H9 (cell line): ENCODE data around the gene DLD. TPM values are rescaled to one million over a fixed set of nuclear protein-coding genes. Genes with fewer than 3 reads are reported as not detected.
A peak's percentile ranks its signal among the peaks of the same experiment; 100 is the strongest.

Experiments used
- DNase-seq: peaks from one replicate; pipeline ENCODE4 v3.0.0-alpha.2; 2017
- H2AFZ ChIP-seq: one replicate; pipeline ENCODE4 v1.6.1; 2013; ENCODE audit warnings: mild to moderate bottlenecking, low read length, control low read depth, moderate library complexity
- H2AK5ac ChIP-seq: 2 replicates; pipeline ENCODE4 v1.6.1; 2013; ENCODE audit warnings: low read length, control low read depth, mixed read lengths; ENCODE audit not compliant: insufficient read length
- H2BK120ac ChIP-seq: one replicate; pipeline ENCODE4 v1.6.1; 2013; ENCODE audit warnings: low read depth, mild to moderate bottlenecking, low read length, control low read depth, inconsistent platforms; ENCODE audit not compliant: poor library complexity, severe bottlenecking
- H2BK12ac ChIP-seq: 2 replicates; pipeline ENCODE4 v1.6.1; 2013; ENCODE audit warnings: low read length, control low read depth, mixed read lengths, low read depth; ENCODE audit not compliant: insufficient read length
- H2BK15ac ChIP-seq: 2 replicates; pipeline ENCODE4 v1.6.1; 2013; ENCODE audit warnings: low read depth, low read length, control low read depth
- H2BK20ac ChIP-seq: one replicate; pipeline ENCODE4 v1.6.1; 2013; ENCODE audit warnings: low read depth, mild to moderate bottlenecking, low read length, control low read depth, inconsistent platforms; ENCODE audit not compliant: poor library complexity, severe bottlenecking
- H2BK5ac ChIP-seq: 2 replicates; pipeline ENCODE4 v1.6.1; 2013; ENCODE audit warnings: low read length, control low read depth, mixed read lengths; ENCODE audit not compliant: insufficient read length
- H3K14ac ChIP-seq: 2 replicates; pipeline ENCODE4 v1.6.1; 2013; ENCODE audit warnings: low read length, control low read depth; ENCODE audit not compliant: insufficient read depth
- H3K18ac ChIP-seq: 2 replicates; pipeline ENCODE4 v1.6.1; 2013; ENCODE audit warnings: low read depth, mild to moderate bottlenecking, mixed read lengths, low read length, control low read depth; ENCODE audit not compliant: insufficient read length
- H3K23ac ChIP-seq: 2 replicates; pipeline ENCODE4 v1.6.1; 2013; ENCODE audit warnings: low read length, control low read depth, mixed read lengths, low read depth; ENCODE audit not compliant: insufficient read length
- H3K23me2 ChIP-seq: 2 replicates; pipeline ENCODE4 v1.6.1; 2013; ENCODE audit warnings: low read depth, mild to moderate bottlenecking, mixed read lengths, low read length, control low read depth; ENCODE audit not compliant: insufficient read length, poor library complexity, severe bottlenecking
- H3K27ac ChIP-seq: 2 replicates; pipeline ENCODE4 v1.5.1; 2013; ENCODE audit warnings: low read length, control low read depth, mixed read lengths, low read depth; ENCODE audit not compliant: insufficient read length
- H3K27me3 ChIP-seq: 2 replicates; pipeline ENCODE4 v1.6.1; 2013; ENCODE audit warnings: low read length, control low read depth, inconsistent platforms; ENCODE audit not compliant: insufficient read depth
- H3K4ac ChIP-seq: 2 replicates; pipeline ENCODE4 v1.6.1; 2013; ENCODE audit warnings: low read depth, mild to moderate bottlenecking, control low read depth, inconsistent platforms, low read length, moderate library complexity
- H3K4me1 ChIP-seq: 2 replicates; pipeline ENCODE4 v1.6.1; 2013; ENCODE audit warnings: low read length, control low read depth, inconsistent platforms; ENCODE audit not compliant: insufficient read depth
- H3K4me2 ChIP-seq: 2 replicates; pipeline ENCODE4 v1.6.1; 2013; ENCODE audit warnings: low read length, control low read depth, mixed read lengths; ENCODE audit not compliant: insufficient read length, insufficient read depth
- H3K56ac ChIP-seq: 2 replicates; pipeline ENCODE4 v1.6.1; 2013; ENCODE audit warnings: low read depth, mild to moderate bottlenecking, mixed read lengths, low read length, control low read depth; ENCODE audit not compliant: insufficient read length
- H3K79me1 ChIP-seq: 2 replicates; pipeline ENCODE4 v1.6.1; 2013; ENCODE audit warnings: low read depth, mild to moderate bottlenecking, moderate library complexity, low read length, control low read depth, inconsistent platforms; ENCODE audit not compliant: insufficient read depth, poor library complexity, severe bottlenecking
- H3K79me2 ChIP-seq: 2 replicates; pipeline ENCODE4 v1.6.1; 2013; ENCODE audit warnings: low read length, control low read depth, inconsistent platforms; ENCODE audit not compliant: insufficient read depth
- H3K9ac ChIP-seq: 2 replicates; pipeline ENCODE4 v1.6.1; 2013; ENCODE audit warnings: low read length, control low read depth, mixed read lengths; ENCODE audit not compliant: insufficient read length; ENCODE audit errors: extremely low read depth
- H3K9me3 ChIP-seq: one replicate; pipeline ENCODE4 v1.6.1; 2013; ENCODE audit warnings: low read depth, low read length, inconsistent platforms; ENCODE audit not compliant: control insufficient read depth
- H3T11ph ChIP-seq: one replicate; pipeline ENCODE4 v1.6.1; 2013; ENCODE audit warnings: mild to moderate bottlenecking, low read length, control low read depth, inconsistent platforms
- H4K20me1 ChIP-seq: one replicate; pipeline ENCODE4 v1.6.1; 2013; ENCODE audit not compliant: control insufficient read depth, insufficient read length, insufficient read depth
- H4K5ac ChIP-seq: 2 replicates; pipeline ENCODE4 v1.6.1; 2013; ENCODE audit warnings: low read depth, mild to moderate bottlenecking, mixed read lengths, low read length, control low read depth; ENCODE audit not compliant: insufficient read length
- H4K8ac ChIP-seq: replicated peaks from 2 replicates; pipeline ENCODE4 v1.6.1; 2013; ENCODE audit warnings: low read length, control low read depth, mixed read lengths, low read depth; ENCODE audit not compliant: insufficient read length
- H4K91ac ChIP-seq: 2 replicates; pipeline ENCODE4 v1.6.1; 2013; ENCODE audit warnings: low read depth, mild to moderate bottlenecking, moderate library complexity, mixed read lengths, low read length, control low read depth; ENCODE audit not compliant: insufficient read length
- H3K27ac Mint-ChIP-seq, 3 experiments: 2 replicates in 2 of 3; 3 replicates in 1 of 3; pipeline ENCODE4 v1.8.0; 2020 to 2021; ENCODE audit warnings: mixed read lengths in 3 of 3, mild to moderate bottlenecking in 1 of 3, moderate library complexity in 1 of 3
- H3K27me3 Mint-ChIP-seq: 2 replicates; pipeline ENCODE4 v1.8.0; 2021; ENCODE audit warnings: low read depth, mild to moderate bottlenecking, moderate library complexity, mixed read lengths
- H3K36me3 Mint-ChIP-seq, 3 experiments: 2 replicates in 2 of 3; 3 replicates in 1 of 3; pipeline ENCODE4 v1.8.0; 2020 to 2021; ENCODE audit warnings: low read depth in 3 of 3, mixed read lengths in 3 of 3; ENCODE audit not compliant: insufficient read depth in 1 of 3
- H3K4me1 Mint-ChIP-seq, 2 experiments: 2 replicates each; pipeline ENCODE4 v1.8.0; 2020; ENCODE audit warnings: mixed read lengths in 2 of 2
- H3K4me3 Mint-ChIP-seq, 2 experiments: 2 replicates in 1 of 2; 3 replicates in 1 of 2; pipeline ENCODE4 v1.8.0; 2020 to 2021; ENCODE audit warnings: mild to moderate bottlenecking in 2 of 2, mixed read lengths in 2 of 2, moderate library complexity in 1 of 2
- H3K9me3 Mint-ChIP-seq, 2 experiments: 2 replicates in 1 of 2; 3 replicates in 1 of 2; pipeline ENCODE4 v1.8.0; 2020; ENCODE audit warnings: mild to moderate bottlenecking in 2 of 2, mixed read lengths in 2 of 2, moderate library complexity in 1 of 2
- CTCF ChIP-seq: fragments of 200-600 bp; sonication (generic); conservative IDR thresholded peaks from 3 replicates; pipeline ENCODE4 v1.8.0; 2021; ENCODE audit warnings: antibody characterized with exemption, mild to moderate bottlenecking
- WGBS: extraction: QIAGEN DNeasy Blood & Tissue Kit; methylation state at CpG from one replicate; pipeline ENCODE4 v1.1.7; 2013; ENCODE audit warnings: missing lambda C conversion rate, low lambda C conversion rate, mixed read lengths; ENCODE audit not compliant: insufficient read length; ENCODE audit errors: extremely low coverage; 5-methylcytosine and 5-hydroxymethylcytosine counted together
- total RNA-seq: library from RNA; stranded (reverse); gene quantifications from 2 replicates; pipeline ENCODE4 v1.2.1, GENCODE V29; 2021

DLD gene
- total RNA-seq, 1 experiment from 2014 or later = 93.7 TPM

- H3K4me1 Mint-ChIP-seq = peaks cover 67 to 73% of the 10 kb centered on the region in 2 experiments
- no peak overlapping the region for H3K14ac ChIP-seq
- H2BK15ac ChIP-seq = no peak overlapping the region
- no peak overlapping the region for H3K27ac ChIP-seq
- no peaks in the 10 kb centered on the region for H3K27me3 ChIP-seq
- H3K27ac Mint-ChIP-seq = peak overlapping the region; percentile 95 to 98 (median 97)
- TF ChIP-seq CTCF = no peak
- peaks cover 17 to 50% (median 31%) of the 10 kb centered on the region in 3 experiments for H3K36me3 Mint-ChIP-seq
- no peak overlapping the region for H3T11ph ChIP-seq
- no peaks in the 10 kb centered on the region for H3K27me3 Mint-ChIP-seq
- no peak overlapping the region for H4K8ac ChIP-seq
- no peak overlapping the region for H3K23ac ChIP-seq
- H3K4me2 ChIP-seq = no peak overlapping the region
- no peak overlapping the region for H3K4ac ChIP-seq
- H3K9me3 Mint-ChIP-seq = no peaks in the 10 kb centered on the region
- no peak overlapping the region for H2AFZ ChIP-seq
- no CpG with 5 or more reads among the region's 6 CpGs for WGBS
- no peak overlapping the region for H3K56ac ChIP-seq
- peak overlapping the region; percentile 16 to 62 for H3K4me3 Mint-ChIP-seq
- H3K79me1 ChIP-seq = no peaks in the 10 kb centered on the region
- no peaks in the 10 kb centered on the region for H3K9me3 ChIP-seq
- DNase-seq = peak; percentile 72
- H4K91ac ChIP-seq = no peak overlapping the region
- no peak overlapping the region for H2BK20ac ChIP-seq
- no peak overlapping the region for H3K9ac ChIP-seq
- H2BK5ac ChIP-seq = no peak overlapping the region
- H2AK5ac ChIP-seq = no peak overlapping the region
- no peaks in the 10 kb centered on the region for H4K20me1 ChIP-seq
- no peak overlapping the region for H2BK12ac ChIP-seq
- no peaks in the 10 kb centered on the region for H3K79me2 ChIP-seq
- no peak overlapping the region for H3K18ac ChIP-seq
- H3K23me2 ChIP-seq = no peaks in the 10 kb centered on the region
- no peak overlapping the region for H4K5ac ChIP-seq
- H3K4me1 ChIP-seq = peaks cover 7% of the 10 kb centered on the region; the same call in 1 of the 2 replicates
- no peak overlapping the region for H2BK120ac ChIP-seq
Observed at GRCh38 chr7:107933386-107934013, 42.5 kb downstream of the DLD start.
